B cell (primary cell): ENCODE measurements around the gene PKMYT1. TPM values are rescaled to one million over a fixed set of nuclear protein-coding genes. Genes with fewer than 3 reads are reported as not detected.
A peak's percentile ranks its signal among the peaks of the same experiment; 100 is the strongest.
"Not testable (repeated sequence)": the region's sequence is repeated elsewhere in the genome, so short reads cannot be mapped to it uniquely, and the experiment has no call there.

Experiments used
- ATAC-seq: fragments of 200-7000 bp; cut with Tn5 transposase; one replicate; pipeline ENCODE4 v1.10.0; 2021; ENCODE audit warnings: low read depth, mild to moderate bottlenecking, moderate number of reproducible peaks, moderate library complexity
- CTCF ChIA-PET: fragments of 350-600 bp; sonication (Branson Sonifier 250); formaldehyde crosslinking; loops from one replicate; lab custom pipeline; 2021; ENCODE audit warnings: antibody characterized with exemption, inconsistent platforms; lab: Charles Lee
- POLR2A ChIA-PET: fragments of 350-600 bp; sonication (Branson Sonifier 250); formaldehyde crosslinking; loops from one replicate; lab custom pipeline; 2021; ENCODE audit warnings: antibody characterized with exemption; lab: Charles Lee
- DNase-seq: peaks from one replicate; pipeline ENCODE4 v3.0.0; 2013
- H2AFZ ChIP-seq: 2 replicates; pipeline ENCODE4 v1.6.1; 2012; ENCODE audit warnings: mild to moderate bottlenecking, low read depth, low read length; ENCODE audit not compliant: insufficient read depth, poor library complexity, severe bottlenecking
- H3K27ac ChIP-seq, 2 donors: 1 replicate in 1 of 2; 2 replicates in 1 of 2; pipeline ENCODE4 v1.5.1; 2012 to 2013; ENCODE audit warnings: low read length in 2 of 2, mild to moderate bottlenecking in 2 of 2, moderate library complexity in 1 of 2
- H3K27me3 ChIP-seq, 4 experiments: fragments of 200-600 bp in 1 of 4; sonication (generic) in 1 of 4; replicated peaks in 1 of 4; 1 replicate in 2 of 4; 2 replicates in 2 of 4; pipeline versions ENCODE4 v1.6.1 to v1.7.0; 2013 to 2016; ENCODE audit warnings: low read length in 3 of 4, mild to moderate bottlenecking in 2 of 4, mixed read lengths in 1 of 4, moderate library complexity in 1 of 4; ENCODE audit not compliant: insufficient read depth in 4 of 4, control insufficient read depth in 3 of 4; ENCODE audit errors: control extremely low read depth in 1 of 4
- H3K36me3 ChIP-seq, 2 experiments: replicated peaks in 1 of 2; 1 replicate in 1 of 2; 2 replicates in 1 of 2; pipeline versions ENCODE4 v1.6.1 to v1.7.1; 2013; ENCODE audit warnings: low read length in 1 of 2; ENCODE audit not compliant: insufficient read depth in 2 of 2, control insufficient read depth in 1 of 2; ENCODE audit errors: control extremely low read depth in 1 of 2, extremely low read depth in 1 of 2
- H3K4me1 ChIP-seq, 2 donors: fragments of 200-600 bp in 1 of 2; sonication (generic) in 1 of 2; 1 replicate in 1 of 2; 2 replicates in 1 of 2; pipeline versions ENCODE4 v1.5.1 to v1.6.1; 2013 to 2017; ENCODE audit warnings: low read length in 2 of 2; ENCODE audit not compliant: control insufficient read depth in 2 of 2, insufficient read depth in 2 of 2
- H3K4me2 ChIP-seq: replicated peaks from 2 replicates; pipeline ENCODE3; 2012; ENCODE audit warnings: mild to moderate bottlenecking, low read depth, low read length; ENCODE audit not compliant: poor library complexity, severe bottlenecking
- H3K4me3 ChIP-seq, 5 experiments: fragments of 200-600 bp in 1 of 5; sonication (generic) in 1 of 5; 1 replicate in 3 of 5; 2 replicates in 2 of 5; pipeline versions ENCODE4 v1.5.1 to v1.7.0; 2011 to 2016; ENCODE audit warnings: low read length in 4 of 5, mild to moderate bottlenecking in 4 of 5, low read depth in 2 of 5, control low read depth in 1 of 5, moderate library complexity in 1 of 5; ENCODE audit not compliant: insufficient read depth in 1 of 5; ENCODE audit errors: control extremely low read depth in 1 of 5, extremely low read depth in 1 of 5
- H3K79me2 ChIP-seq: fragments of 200-600 bp; sonication (generic); one replicate; pipeline ENCODE4 v1.6.0; 2016; ENCODE audit warnings: low read length; ENCODE audit not compliant: control insufficient read depth, insufficient read depth
- H3K9ac ChIP-seq: fragments of 200-600 bp; sonication (generic); 2 replicates; pipeline ENCODE4 v1.6.1; 2017; ENCODE audit warnings: mild to moderate bottlenecking, low read length, moderate library complexity
- H3K9me3 ChIP-seq, 3 donors: one replicate each; pipeline versions ENCODE4 v1.6.1 to v1.7.1; 2013; ENCODE audit warnings: low read length in 2 of 3; ENCODE audit not compliant: control insufficient read depth in 2 of 3, insufficient read depth in 1 of 3; ENCODE audit errors: control extremely low read depth in 1 of 3
- H4K20me1 ChIP-seq: 2 replicates; pipeline ENCODE4 v1.6.0; 2012; ENCODE audit warnings: mild to moderate bottlenecking, low read length; ENCODE audit not compliant: insufficient read depth, control insufficient read depth, poor library complexity, severe bottlenecking
- H3K27ac Mint-ChIP-seq: one replicate; pipeline ENCODE4 v1.8.0; 2021; ENCODE audit warnings: mixed read lengths
- H3K27me3 Mint-ChIP-seq: one replicate; pipeline ENCODE4 v1.8.0; 2021; ENCODE audit warnings: mixed read lengths
- H3K4me1 Mint-ChIP-seq: one replicate; pipeline ENCODE4 v1.8.0; 2021; ENCODE audit warnings: mixed read lengths
- H3K4me3 Mint-ChIP-seq: one replicate; pipeline ENCODE4 v1.8.0; 2021; ENCODE audit warnings: mixed read lengths
- H3K9me3 Mint-ChIP-seq: one replicate; pipeline ENCODE4 v1.8.0; 2022; ENCODE audit warnings: mixed read lengths; ENCODE audit not compliant: insufficient read depth
- CTCF ChIP-seq: fragments of 200-600 bp; IDR thresholded peaks from one replicate; pipeline ENCODE4 v1.8.0; 2022; ENCODE audit warnings: antibody characterized with exemption, mild to moderate bottlenecking
- EZH2 ChIP-seq: IDR thresholded peaks from 2 replicates; pipeline ENCODE4 v1.6.1; 2012; ENCODE audit warnings: borderline replicate concordance, low read depth, mild to moderate bottlenecking, moderate library complexity, low read length; ENCODE audit not compliant: insufficient read depth, poor library complexity, severe bottlenecking
- WGBS: methylation state at CpG from one replicate; pipeline ENCODE4 v1.1.5; 2013; ENCODE audit warnings: missing lambda C conversion rate; ENCODE audit not compliant: insufficient coverage; 5-methylcytosine and 5-hydroxymethylcytosine counted together
- intact Hi-C: fragments of 100-400 bp; cut with micrococcal nuclease; formaldehyde crosslinking; loops from one replicate; pipeline ENCODE4 v1.10.0; 2022
- polyA plus RNA-seq: library from polyadenylated mRNA; depleted of rRNA; stranded (reverse); fragments of >200 nt; gene quantifications from 2 replicates; pipeline ENCODE4 v1.2.3, GENCODE V29; 2012
- total RNA-seq, 2 donors: library from RNA; stranded (reverse); fragments of 120-200 nt in 1 of 2; gene quantifications; 1 replicate in 1 of 2; 2 replicates in 1 of 2; pipeline versions ENCODE4 v1.2.3 to v1.2.4, GENCODE V29; 2013 to 2022

The PKMYT1 gene
- total and polyA plus RNA-seq, 2 donors (not counting 1 experiment from before 2014, with no cell fraction given) = 0.67 to 2.6 TPM

- Histone ChIP-seq H3K4me3 (no peak overlapping the region), H3K27ac (no peak overlapping the region), H3K4me1 (peaks cover 4 to 9% of the 10 kb centered on the region in 2 donors), H3K4me2 (no peak overlapping the region), H3K27me3 (no peaks in the 10 kb centered on the region), H2AFZ (no peak overlapping the region), H3K36me3 (peaks cover 0 to 9% of the 10 kb centered on the region in 2 experiments), H4K20me1 (peaks cover 5% of the 10 kb centered on the region), H3K79me2 (peaks cover 6% of the 10 kb centered on the region), H3K9ac (no peak overlapping the region), H3K9me3 (no peaks in the 10 kb centered on the region)
- Mint-ChIP-seq H3K9me3 (no peaks in the 10 kb centered on the region), H3K4me1 (peaks cover 7% of the 10 kb centered on the region), H3K27me3 (no peaks in the 10 kb centered on the region), H3K27ac (peak overlapping the region; percentile 20), H3K4me3 (no peak overlapping the region)
- no peak for TF ChIP-seq CTCF
- TF ChIP-seq EZH2 = no peak
- CTCF ChIA-PET = interaction anchor here (0.6 to 1.2 kb wide), 2 partner anchors 45 to 61 kb away, joined by 3 to 4 read pairs; no protein-coding TSS in a partner anchor
- intact Hi-C loops = no loop called here
- 96% methylated on average over 11 of the region's 11 CpGs for WGBS
- no peak for ATAC-seq
- peak; percentile 12 for DNase-seq
- POLR2A ChIA-PET = no interaction called here
Observed at GRCh38 chr16:2928796-2929195, 51.5 kb downstream of the PKMYT1 start.

GRCh38 chr16:2928151-2928550 lies 52.1 kb downstream of the PKMYT1 start:
- H3K9me3 Mint-ChIP-seq, H3K79me2 ChIP-seq, H3K27me3 Mint-ChIP-seq, H3K4me2 ChIP-seq, H3K9me3 ChIP-seq, H3K4me1 ChIP-seq, H3K27ac ChIP-seq, H2AFZ ChIP-seq, H3K27ac Mint-ChIP-seq, H3K4me3 Mint-ChIP-seq, H3K36me3 ChIP-seq, H3K9ac ChIP-seq, H4K20me1 ChIP-seq, ATAC-seq, H3K27me3 ChIP-seq, H3K4me3 ChIP-seq, POLR2A ChIA-PET, intact Hi-C loops, DNase-seq, H3K4me1 Mint-ChIP-seq: not testable (repeated sequence)
- CTCF ChIA-PET = interaction anchor here (1.2 to 1.8 kb wide), 2 partner anchors 24 to 62 kb away, joined by 3 to 5 read pairs; no protein-coding TSS in a partner anchor
- 91% methylated on average over 3 of the region's 4 CpGs for WGBS
